Stimulated activated CD4-positive, alpha-beta T cell treated with anti-CD3 and anti-CD28 coated beads, TNF-alpha, amount 100 ng/mL, for 1 hour (primary cell): ENCODE results near the gene DYNLT1.
"Not testable (repeated sequence)": the region's sequence is repeated elsewhere in the genome, so short reads cannot be mapped to it uniquely, and the experiment has no call there.

Source experiments
- DNase-seq, 3 donors: peaks; one replicate each; pipeline ENCODE4 v3.0.0-alpha.2; 2020; ENCODE audit warnings: low read depth in 3 of 3, low spot score in 1 of 3

The DYNLT1 gene

DNA sequence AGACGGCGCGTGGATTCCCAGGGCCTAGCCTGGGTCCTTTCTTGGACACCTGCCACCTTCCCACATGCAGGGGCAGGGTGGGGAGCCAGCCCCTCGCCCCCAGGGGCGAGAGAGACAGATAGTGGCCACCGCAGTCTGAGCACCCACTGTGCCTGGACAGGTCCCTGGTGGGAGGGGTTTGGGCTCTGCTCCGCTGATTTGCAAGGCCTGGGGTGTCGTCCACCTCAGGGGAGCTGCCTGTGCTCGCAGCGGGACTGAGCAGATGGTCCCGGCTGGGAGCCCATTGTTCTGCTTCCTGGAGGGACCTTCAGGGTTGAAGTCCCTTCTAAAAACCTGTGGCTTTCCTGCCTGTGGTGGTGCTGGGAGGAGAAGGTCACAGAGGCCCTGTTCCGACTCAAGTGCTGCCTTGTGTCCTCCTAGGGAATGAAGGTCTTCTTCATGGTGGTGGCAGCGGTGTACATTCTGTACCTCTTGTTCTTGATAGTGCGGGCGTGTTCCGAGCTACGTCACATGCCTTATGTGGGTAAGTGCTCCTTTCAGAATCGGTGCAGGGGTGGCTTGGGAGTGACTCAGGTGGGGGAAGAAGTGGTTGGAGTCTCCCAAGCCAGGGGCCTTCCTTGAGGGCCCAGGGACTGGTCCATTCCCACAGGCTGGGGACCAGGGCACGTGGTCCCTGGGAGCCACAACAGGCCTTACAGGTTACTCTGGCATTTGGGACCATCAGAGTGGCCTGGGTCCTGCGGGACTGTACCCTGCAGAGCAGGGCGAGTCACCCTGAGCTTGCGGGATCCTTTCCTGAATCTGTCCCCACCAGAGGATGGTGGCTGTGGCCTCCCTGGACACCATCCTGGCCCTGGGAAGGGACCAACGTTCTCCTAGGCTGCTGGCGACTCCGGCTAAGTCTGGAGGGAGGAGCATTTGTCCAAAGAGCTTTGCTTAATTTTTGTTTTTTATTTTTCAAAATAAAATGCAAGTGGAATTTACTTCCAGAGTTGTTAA lies 19.6 kb downstream of the DYNLT1 start:
- no peak for DNase-seq

DNA sequence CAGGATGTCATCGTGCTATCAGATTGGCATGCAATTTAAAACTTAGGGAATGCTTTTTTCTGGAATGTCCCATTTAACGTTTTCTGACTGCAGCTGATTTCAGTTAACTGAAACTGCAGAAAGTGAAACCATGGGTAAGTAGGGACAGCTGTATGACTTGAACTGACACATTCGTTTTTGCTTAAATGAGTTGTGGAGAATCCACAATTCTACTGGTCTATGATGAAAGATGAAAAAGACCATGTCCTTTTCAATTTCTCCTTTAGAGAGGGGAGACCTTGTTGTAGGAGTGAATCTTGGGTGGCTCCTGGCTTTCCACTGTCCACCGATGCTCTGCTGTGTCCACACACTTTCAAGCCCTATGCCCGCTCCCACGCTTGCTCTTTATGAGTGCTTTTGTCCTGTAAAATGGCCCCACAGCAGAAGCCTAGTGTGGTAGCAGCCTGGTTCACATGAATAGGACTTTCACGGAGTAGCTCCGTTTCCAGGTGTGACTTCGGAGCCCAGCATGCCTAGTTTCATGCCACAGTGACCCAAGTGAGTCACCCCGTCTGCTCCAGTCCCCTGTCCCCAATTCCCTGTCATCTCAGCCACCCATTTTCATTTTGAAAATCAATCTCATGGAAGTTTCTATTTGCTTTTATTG lies 21.9 kb downstream of the DYNLT1 start:
- DNase-seq: no peak

DNA sequence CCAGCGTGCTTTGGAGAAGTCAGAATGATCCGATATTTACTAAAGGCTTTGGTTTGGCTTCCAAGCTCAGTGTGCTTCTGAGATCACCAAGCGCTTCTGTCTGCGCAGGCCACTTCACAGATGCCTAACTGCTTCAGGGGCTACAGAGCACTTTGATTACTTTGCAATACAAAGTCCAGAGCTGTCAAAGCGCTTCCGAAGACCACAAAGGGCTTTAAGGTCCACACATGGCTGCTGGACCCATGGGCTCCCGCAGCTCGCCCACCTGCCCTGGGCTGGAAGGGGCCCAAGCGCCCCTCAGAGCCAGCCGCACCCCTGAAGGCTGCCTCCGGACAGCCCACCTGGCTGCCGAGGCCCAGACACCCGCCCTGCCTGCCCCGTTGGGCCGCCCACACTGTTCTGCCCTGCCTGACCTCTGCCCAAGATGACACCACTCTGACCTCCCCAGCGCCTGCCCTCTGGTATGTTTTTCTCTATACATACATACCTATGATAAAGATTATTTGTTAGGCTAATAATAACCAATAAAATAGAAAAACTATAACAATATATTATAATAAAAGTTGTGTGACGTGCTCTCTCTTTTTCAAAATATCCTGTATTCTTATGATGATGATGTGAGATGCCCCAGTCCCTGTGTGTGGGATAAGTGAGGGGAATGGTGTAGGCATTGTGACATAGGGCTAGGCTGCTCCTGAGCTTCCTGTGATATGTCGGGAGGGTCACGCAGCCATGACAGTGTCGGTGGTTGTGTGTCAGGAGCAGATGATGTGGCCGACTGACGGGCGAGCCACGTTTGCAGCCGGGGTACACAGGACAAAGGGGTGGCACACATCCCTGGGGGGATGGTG lies 22.6 kb downstream of the DYNLT1 start:
- no peak for DNase-seq

DNA sequence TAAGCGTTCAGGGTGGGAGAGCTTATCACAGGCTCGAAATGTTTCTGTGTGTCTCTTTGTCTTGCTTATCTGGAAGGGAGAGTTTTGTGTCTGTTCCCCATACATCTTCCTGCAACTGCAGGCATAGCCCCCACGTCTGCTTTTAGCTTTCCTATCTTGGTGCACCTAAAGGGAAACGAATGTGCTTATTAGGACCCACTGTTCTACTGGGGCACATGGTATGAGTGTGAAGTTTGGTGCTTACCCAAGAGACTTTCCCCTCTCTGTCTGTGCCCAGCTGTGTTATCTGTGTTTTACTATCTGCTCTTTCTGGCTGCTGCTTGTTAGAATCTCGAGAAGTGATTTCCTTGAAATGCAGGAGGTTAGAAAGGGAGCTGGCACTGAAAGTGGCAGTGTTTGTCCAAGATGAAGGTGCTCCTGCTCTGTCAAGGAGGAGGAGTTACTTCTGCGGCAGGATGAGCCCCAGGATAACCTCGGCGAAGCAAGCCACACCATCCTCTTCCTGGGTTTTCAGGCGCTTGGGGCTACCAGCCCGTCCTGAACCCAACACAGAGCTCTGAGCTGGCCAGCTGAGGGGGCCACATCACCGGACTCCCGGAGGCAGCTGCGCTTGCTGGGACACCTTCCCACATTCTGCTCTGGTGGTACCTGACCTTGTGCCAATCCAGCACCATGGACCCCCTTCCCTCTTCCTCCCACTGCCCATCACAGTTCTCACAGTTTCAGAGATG lies 23.4 kb downstream of the DYNLT1 start:
- DNase-seq: no peak

DNA sequence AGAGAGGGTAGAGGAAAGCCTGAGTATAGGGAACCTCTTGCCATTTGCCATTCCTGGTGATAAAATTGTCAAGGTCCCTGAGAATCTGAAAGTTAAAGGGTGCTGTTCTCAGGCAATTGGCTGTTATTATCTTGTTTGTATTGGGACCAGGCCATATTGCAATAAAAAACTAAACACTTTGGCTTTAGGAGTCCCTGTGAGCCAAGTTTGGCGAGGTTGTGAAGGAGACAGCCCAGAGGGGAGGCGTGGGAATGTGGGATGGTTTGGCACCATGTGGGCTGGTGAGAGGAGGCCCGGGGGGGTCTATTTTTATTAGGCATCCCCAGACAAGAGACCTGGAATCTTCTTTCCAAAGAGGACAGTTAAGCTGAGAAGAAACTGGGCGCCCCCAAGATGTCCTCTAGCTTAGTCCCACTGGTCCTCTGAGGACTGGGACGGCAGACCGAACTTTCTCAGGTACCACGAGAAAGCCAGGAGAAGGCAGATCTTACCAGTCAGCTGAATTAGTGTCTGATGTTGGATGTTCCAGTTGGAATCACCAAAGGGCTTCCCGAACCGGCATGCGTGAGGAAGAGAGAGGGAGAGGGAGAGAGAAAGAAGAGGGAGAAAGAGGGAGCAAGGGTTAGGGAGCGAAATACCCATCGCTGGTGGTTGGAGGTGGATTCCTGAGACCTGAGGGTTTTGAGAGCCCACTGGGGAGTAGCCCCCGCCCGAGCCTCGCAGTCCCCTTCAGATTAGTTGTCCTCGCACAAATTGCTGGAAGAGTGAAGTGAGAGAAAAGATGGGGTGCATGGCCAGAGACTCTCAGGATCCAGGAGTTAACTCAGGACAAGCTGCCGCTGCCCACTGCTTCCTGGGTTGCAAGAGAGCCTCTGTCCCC lies 24.4 kb downstream of the DYNLT1 start:
- no peak for DNase-seq

DNA sequence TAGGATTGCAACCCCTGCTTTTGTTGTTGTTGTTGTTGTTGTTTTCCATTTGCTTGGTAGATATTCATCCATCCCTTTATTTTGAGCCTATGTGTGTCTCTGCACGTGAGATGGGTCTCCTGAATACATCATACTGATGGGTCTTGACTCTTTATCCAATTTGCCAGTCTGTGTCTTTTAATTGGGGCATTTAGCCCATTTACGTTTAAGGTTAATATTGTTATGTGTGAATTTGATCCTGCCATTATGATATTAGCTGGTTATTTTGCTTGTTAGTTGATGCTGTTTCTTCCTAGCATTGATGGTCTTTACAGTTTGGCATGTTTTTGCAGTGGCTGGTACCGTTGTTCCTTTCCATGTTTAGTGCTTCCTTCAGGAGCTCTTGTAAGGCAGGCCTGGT lies 26.3 kb downstream of the DYNLT1 start:
- DNase-seq: not testable (repeated sequence)

DNA sequence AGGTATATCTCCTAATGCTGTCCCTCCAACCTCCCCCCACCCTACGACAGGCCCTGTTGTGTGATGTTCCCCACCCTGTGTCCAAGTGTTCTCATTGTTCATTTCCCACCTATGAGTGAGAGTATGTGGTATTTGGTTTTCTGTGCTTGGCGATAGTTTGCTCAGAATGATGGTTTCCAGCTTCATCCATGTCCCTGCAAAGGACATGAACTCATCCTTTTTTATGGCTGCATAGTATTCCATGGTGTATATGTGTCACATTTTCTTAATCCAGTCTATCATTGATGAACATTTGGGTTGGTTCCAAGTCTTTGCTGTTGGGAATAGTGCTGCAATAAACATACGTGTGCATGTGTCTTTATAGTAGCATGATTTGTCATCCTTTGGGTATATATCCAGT lies 29.9 kb downstream of the DYNLT1 start:
- not testable (repeated sequence) for DNase-seq

DNA sequence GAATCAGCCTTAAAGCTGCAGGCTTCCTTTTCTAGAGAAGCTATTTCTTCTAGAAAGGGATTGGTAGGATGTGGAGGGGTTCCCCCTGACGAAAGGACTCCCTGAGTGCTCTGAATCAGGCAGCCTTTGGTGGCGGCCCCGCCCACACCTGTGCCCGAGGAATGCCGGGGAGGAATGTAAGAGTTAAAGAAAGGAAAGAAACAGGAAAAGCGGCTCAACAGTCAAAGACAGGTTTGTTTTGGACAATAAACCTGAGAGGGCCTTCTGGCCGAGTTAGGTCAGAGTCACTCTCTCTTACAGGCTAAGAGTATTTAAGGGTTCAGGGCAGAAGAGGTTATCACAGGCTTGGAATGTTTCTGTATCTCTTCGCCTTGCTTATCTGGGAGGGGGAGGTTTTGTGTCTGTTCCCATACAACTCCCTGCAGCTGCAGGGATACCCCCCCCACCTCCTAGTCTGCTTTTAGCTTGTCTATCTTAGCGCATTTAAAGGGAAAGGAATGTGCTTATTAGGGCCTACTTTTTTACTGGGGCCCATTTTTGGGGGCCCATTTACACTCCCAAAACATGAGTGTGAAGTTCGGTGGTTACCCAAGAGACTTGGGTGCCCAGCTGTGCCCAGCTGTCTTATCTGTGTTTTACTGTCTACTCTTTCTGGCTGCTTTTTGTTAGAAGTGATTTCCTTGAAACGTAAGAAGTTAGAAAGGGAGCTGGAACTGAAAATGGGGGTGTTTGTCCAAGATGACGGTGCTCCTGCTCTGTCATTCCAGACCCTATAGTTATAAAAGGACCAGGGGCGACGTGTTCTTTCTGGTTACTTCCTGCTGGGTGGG lies 32.8 kb downstream of the DYNLT1 start:
- no peak for DNase-seq

DNA sequence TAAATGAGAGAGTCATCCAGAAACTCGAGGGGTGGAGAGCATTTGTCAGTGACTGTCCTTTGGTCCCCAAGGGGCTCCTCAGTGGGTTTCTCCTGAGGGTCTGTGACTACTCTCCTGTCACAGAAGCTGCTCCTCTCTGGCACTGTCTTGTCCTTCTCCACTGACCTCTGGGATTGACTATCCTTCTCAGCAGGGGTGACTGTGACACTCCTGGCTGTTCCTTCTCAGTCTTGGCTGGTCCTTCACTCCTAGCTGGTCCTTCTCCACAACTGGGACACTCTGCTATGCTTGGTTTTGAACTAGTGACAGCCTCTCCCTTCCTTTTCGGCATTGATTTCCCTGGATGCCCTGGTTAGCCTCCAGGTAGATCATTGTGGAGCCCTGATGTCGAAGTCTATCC lies 33.5 kb downstream of the DYNLT1 start:
- DNase-seq: no peak

DNA sequence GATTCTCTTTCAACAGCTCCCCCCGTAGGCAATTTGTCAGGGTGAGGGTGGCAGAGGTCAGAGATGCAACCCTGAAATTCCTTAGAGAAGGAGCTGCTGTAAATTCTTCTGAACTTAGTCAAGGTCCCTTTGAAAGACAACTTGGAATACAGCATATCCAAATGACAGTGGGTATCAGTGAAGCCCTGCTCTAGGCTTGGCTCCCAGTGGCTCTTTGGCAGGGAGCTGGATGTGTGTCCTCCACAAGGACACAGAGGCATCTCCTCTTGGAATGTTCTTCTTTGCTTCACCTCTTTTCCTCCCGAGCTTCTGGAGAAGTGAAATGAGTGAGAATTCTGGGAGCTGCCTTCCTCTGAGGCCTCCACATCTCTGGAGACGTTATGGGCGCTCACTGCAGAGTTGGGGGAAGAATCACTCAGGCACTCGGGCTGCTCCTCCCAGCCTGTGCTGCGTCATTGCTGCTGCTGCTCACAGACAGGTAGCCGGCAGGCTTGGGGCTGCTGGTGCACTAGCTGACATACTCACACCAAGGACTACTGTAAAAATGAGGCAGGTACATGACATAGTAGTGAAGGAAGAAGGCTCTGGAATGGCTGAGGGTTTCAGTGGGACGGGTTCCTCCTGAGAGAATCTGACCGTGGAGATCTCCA lies 34.1 kb downstream of the DYNLT1 start:
- no peak for DNase-seq

DNA sequence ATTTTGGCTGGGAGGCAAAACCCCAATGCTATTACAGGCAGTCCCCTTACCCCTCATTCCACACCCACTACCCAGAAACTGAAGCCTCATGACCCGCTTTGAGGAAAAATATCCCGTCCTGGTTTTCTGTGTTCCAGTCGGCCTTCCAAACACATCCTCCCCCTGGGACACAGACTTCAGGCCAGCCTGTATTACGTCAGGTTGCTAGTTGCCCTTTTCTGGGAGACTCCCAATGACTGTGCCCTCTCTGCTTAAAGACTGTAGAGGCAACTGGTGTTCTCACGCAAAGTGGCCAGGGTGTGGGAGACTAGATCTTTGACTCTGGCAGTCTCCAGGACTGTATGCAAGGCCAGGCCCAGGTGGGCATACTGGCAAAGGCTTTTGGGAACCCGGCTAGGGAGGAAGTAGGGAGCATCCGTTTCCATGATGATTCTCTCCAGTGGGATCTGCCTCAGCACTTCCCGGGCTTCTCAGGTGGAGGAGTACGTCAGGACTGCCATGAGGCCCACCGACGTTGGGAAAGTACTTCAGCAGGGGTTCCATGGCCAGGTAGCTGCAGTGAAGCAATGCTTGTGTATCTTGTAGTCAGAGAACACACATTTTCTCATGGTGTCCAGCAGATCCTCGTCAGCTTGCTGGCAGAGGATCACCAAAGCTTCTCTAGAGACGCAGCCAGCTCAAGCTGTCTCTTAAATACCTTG lies 34.9 kb downstream of the DYNLT1 start:
- no peak for DNase-seq

DNA sequence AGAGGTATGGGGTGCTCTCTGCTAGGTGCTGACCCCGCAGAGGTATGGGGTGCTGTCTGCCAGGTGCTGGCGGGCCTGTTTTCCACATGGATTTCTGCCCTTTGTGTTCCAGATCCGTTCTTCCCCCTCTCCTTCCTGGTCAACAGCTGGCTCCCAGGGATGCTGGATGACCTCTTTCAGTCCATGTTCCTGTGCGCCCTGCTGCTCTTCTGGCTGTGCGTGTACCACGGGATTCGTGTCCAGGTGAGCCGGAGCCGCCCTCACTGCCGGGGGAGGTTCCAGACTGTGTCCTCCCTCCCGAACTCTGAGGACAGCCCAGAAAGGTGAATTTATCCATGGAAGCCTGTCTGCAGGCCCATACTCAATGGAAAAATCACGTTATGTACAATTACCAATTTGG lies 36.3 kb downstream of the DYNLT1 start:
- DNase-seq: no peak

DNA sequence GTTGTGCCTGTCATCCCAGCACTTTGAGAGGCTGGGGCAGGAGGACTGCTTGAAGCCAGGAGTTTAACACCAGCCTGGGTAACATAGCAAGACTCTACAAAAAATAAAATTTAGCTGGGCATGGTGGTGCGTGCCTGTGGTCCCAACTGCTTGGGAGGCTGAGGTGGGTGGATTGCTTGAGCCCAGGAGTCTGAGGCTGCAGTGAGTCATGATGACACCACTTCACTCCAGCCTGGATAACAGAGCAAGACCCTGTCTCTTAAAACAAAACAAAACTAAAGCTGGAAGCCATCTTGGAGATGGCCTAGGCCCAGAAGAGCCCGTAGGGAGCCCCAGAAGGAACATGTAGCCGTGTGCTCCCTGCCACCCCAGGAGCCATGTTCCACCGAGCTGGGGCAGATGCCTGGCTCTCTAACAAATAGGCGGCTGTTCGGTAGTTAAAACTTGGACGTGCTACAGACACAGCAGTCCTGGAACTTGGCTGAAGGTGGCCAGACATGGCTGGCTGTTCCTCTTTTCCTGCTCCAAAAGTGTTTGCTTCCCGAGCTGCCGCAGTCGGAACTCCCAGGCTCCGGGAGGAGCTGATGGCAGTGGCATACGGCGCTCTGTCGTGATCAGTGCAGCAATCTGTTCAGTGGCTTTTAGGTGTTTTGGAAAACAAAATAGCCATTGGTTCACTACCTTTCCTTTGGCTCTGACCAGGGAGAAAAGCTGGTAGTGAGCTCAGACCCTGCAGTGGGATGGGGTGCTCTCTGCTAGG lies 37.0 kb downstream of the DYNLT1 start:
- DNase-seq: no peak

DNA sequence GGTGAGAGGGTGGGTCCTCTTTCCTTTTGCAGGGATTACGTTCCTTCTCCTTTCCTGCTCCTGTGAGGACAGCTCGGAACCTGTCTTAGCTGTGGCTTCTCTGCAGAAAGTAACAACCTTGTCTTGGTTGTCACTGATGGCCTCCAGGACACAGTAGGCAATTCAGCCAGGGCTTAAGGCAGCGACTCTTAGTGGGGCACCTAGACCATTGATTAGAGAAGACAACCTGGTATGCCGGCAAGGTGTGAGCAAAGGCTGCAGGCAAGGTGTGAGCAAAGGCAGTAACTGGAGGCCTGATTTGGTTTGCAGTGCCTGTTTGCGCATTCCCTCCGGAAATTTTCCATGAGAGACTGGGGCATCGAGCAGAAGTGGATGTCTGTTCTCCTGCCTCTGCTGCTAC lies 37.6 kb downstream of the DYNLT1 start:
- DNase-seq: no peak

DNA sequence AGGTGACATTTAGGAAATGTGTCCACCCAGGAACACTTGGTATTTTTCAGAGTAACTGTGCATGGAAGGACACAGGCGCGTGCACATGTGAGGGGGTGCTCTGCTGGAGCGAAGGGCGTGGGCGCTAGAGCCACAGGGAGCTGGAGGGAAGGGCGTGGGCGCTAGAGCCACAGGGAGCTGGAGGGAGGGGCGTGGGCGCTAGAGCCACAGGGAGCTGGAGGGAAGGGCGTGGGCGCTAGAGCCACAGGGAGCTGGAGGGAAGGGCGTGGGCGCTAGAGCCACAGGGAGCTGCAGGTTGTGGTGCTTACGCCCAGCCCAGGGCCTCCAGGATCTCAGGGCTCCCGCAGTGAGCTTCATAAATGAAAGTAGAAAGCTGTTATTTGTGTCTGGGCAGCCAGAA lies 38.5 kb downstream of the DYNLT1 start:
- not testable (repeated sequence) for DNase-seq

DNA sequence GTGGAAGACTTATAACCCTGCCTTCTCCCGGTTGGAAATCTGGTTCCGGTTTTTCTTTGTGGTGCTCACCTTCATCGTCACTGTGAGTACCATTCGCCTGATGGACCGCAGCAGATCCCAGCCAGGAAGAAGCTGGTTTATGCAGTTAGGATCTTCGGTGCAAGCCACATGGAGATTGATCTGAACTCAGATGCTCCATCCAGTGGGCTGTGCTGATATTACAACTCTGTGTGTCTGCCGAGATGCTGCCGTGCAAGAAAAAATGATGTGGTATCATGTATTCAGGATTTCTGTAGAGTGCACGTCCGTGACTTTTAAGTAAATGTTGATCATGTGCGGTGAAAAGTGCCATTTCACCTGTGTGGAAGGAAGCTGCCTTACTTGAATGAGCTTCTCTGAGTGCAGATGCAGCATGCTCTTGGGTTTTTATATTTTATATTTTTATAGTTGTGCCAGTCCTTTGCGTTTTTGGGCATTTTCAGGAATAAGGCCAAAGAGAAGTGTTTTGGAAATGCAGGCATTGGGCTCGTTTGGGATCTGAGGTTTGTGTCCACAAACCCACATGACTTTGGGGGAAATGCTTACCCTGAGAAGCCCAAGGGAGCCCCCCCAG lies 39.2 kb downstream of the DYNLT1 start:
- DNase-seq: peak in 2 of 3 donors; percentile 9 to 21

DNA sequence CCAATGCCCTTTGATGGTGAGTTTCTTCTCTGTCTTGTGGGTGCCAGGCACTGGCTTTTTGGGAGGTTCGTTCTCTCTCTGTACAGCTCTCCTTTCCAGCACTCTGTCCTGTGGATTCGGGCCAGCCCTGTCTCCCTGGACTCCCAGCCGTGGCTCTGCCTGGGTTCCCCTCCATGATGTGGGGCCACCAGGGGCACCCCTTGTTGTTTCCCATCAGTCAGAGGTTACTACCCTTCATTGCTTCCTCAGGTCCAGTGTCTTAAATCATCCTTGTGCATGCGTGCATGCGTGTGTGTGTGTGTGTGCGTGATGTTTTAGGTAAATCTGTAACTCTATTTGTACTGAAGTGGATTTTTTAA lies 40.5 kb downstream of the DYNLT1 start:
- DNase-seq: no peak
